PC-3 (cell line): ENCODE results near the gene ZNF750. TPM values are rescaled to one million over a fixed set of nuclear protein-coding genes. Genes with fewer than 3 reads are reported as not detected.

Experiments used
- ATAC-seq: fragments of 200-7000 bp; cut with Tn5 transposase; 2 replicates; pipeline ENCODE4 v1.9.1; 2020; ENCODE audit warnings: mild to moderate bottlenecking, moderate library complexity
- BruUV-seq: library from RNA; stranded (reverse); fragments of 400-500 nt; replicated peaks from 2 replicates; lab custom pipeline; 2021; lab: Mats Ljungman, UMichigan
- CTCF ChIA-PET: fragments of 300-600 bp; sonication (Branson Sonifier 250); formaldehyde crosslinking; loops from one replicate; lab custom pipeline; 2022; ENCODE audit warnings: antibody characterized with exemption; lab: Charles Lee
- POLR2A ChIA-PET: fragments of 300-600 bp; sonication (Branson Sonifier 250); formaldehyde crosslinking; loops from one replicate; lab custom pipeline; 2022; ENCODE audit warnings: antibody characterized with exemption; ENCODE audit not compliant: unreplicated experiment; lab: Charles Lee
- DNase-seq: peaks from one replicate; pipeline ENCODE4 v3.0.0-alpha.2; 2015
- H2AFZ ChIP-seq: fragments of 300-600 bp; sonication (generic); 2 replicates; pipeline ENCODE4 v1.6.0; 2016; ENCODE audit warnings: antibody characterized with exemption, low read length
- H3F3A ChIP-seq: fragments of 300-600 bp; sonication (generic); one replicate; pipeline ENCODE4 v1.6.0; 2017; ENCODE audit warnings: antibody characterized with exemption, low read length, control low read depth, mild to moderate bottlenecking; ENCODE audit not compliant: unreplicated experiment
- H3K27ac ChIP-seq: fragments of 300-600 bp; sonication (generic); 2 replicates; pipeline ENCODE4 v1.5.1; 2016; ENCODE audit warnings: mild to moderate bottlenecking, low read length
- H3K27me3 ChIP-seq: fragments of 300-600 bp; sonication (generic); 2 replicates; pipeline ENCODE4 v1.6.1; 2016; ENCODE audit warnings: low read length, mixed read lengths
- H3K36me3 ChIP-seq: fragments of 300-600 bp; sonication (generic); 2 replicates; pipeline ENCODE4 v1.6.1; 2016; ENCODE audit warnings: low read depth, mixed run types, low read length, mixed read lengths
- H3K4me1 ChIP-seq: fragments of 300-600 bp; sonication (generic); 2 replicates; pipeline ENCODE4 v1.5.1; 2016; ENCODE audit warnings: low read length; ENCODE audit not compliant: insufficient read depth
- H3K4me2 ChIP-seq: fragments of 300-600 bp; sonication (generic); 2 replicates; pipeline ENCODE4 v1.6.0; 2016; ENCODE audit warnings: low read length
- H3K4me3 ChIP-seq: fragments of 300-600 bp; sonication (generic); 2 replicates; pipeline ENCODE4 v1.5.1; 2016; ENCODE audit warnings: mild to moderate bottlenecking, low read length, mixed read lengths
- H3K79me2 ChIP-seq: fragments of 300-600 bp; sonication (generic); 2 replicates; pipeline ENCODE4 v1.6.1; 2017; ENCODE audit warnings: low read length, mixed read lengths
- H3K9ac ChIP-seq: fragments of 300-600 bp; sonication (generic); 2 replicates; pipeline ENCODE4 v1.6.0; 2016; ENCODE audit warnings: mild to moderate bottlenecking, low read length
- H3K9me2 ChIP-seq: fragments of 300-600 bp; sonication (generic); replicated peaks from 2 replicates; pipeline ENCODE4 v1.6.1; 2016; ENCODE audit warnings: mixed run types, low read length, mixed read lengths
- H3K9me3 ChIP-seq: fragments of 300-600 bp; sonication (generic); 2 replicates; pipeline ENCODE4 v1.6.1; 2016; ENCODE audit warnings: low read length, mixed read lengths
- H4K20me1 ChIP-seq: fragments of 300-600 bp; sonication (generic); 2 replicates; pipeline ENCODE4 v1.6.1; 2016; ENCODE audit warnings: low read length, mixed read lengths
- CTCF ChIP-seq: fragments of 300-600 bp; sonication (generic); conservative IDR thresholded peaks from 2 replicates; pipeline ENCODE4 v1.5.1; 2017; ENCODE audit warnings: antibody characterized with exemption, low read depth, mild to moderate bottlenecking, low read length
- EZH2 ChIP-seq: fragments of 300-600 bp; sonication (generic); IDR thresholded peaks from one replicate; pipeline ENCODE4 v1.6.1; 2017; ENCODE audit warnings: antibody characterized with exemption, mild to moderate bottlenecking, low read length; ENCODE audit not compliant: unreplicated experiment
- EZH2phosphoT487 ChIP-seq: fragments of 300-600 bp; sonication (generic); IDR thresholded peaks from 2 replicates; pipeline ENCODE4 v1.6.1; 2018; ENCODE audit warnings: mild to moderate bottlenecking, antibody characterized with exemption, low read length, borderline replicate concordance
- intact Hi-C: fragments of 100-400 bp; cut with micrococcal nuclease; formaldehyde crosslinking; loops from 2 replicates; pipeline ENCODE4 v1.9.0; 2023
- total RNA-seq: library from RNA; depleted of rRNA; stranded (reverse); fragments of >200 nt; gene quantifications from 2 replicates; pipeline ENCODE4 v1.2.3, GENCODE V29; 2014

Gene ZNF750
- total RNA-seq, 1 experiment from 2014 or later: not detected

GRCh38 chr17:82851381-82851780 is 11.6 kb upstream of the ZNF750 start:
- CTCF ChIA-PET: no interaction called here
- Histone ChIP-seq H3K79me2 (no peaks in the 10 kb centered on the region), H3K9me2 (no peaks in the 10 kb centered on the region), H3K9ac (no peak overlapping the region), H3K4me1 (0 out of 2 replicates have a peak, but pooled peaks cover 2% of the 10 kb centered on the region), H3K27me3 (no peaks in the 10 kb centered on the region), H3K27ac (no peak overlapping the region), H3K4me3 (no peak overlapping the region), H3K4me2 (no peak overlapping the region), H3K9me3 (no peaks in the 10 kb centered on the region), H3F3A (no peaks in the 10 kb centered on the region), H3K36me3 (no peaks in the 10 kb centered on the region), H4K20me1 (no peaks in the 10 kb centered on the region), H2AFZ (no peak overlapping the region)
- BruUV-seq: no TSS peak
- POLR2A ChIA-PET: no interaction called here
- TF ChIP-seq CTCF: no peak
- TF ChIP-seq EZH2phosphoT487: no peak
- no peak for TF ChIP-seq EZH2
- DNase-seq (no peak), ATAC-seq (no peak)
- intact Hi-C loops: no loop called here

- no TSS peak for BruUV-seq
- ATAC-seq: no peak
- CTCF ChIA-PET: no interaction called here
These were observed 9.5 kb upstream of the ZNF750 start for GRCh38 chr17:82849076-82849945.

More at GRCh38 chr17:82849076-82849945, 9.5 kb upstream of the ZNF750 start:
- H3F3A ChIP-seq: no peaks in the 10 kb centered on the region
- no peak overlapping the region for H3K27ac ChIP-seq
- no peaks in the 10 kb centered on the region for H3K36me3 ChIP-seq
- H3K4me2 ChIP-seq: no peak overlapping the region
- H4K20me1 ChIP-seq: no peaks in the 10 kb centered on the region
- H3K9ac ChIP-seq: no peak overlapping the region
- DNase-seq: no peak
- POLR2A ChIA-PET: no interaction called here
- H3K4me3 ChIP-seq: no peak overlapping the region
- H2AFZ ChIP-seq: no peak overlapping the region
- no peaks in the 10 kb centered on the region for H3K27me3 ChIP-seq
- H3K9me2 ChIP-seq: no peaks in the 10 kb centered on the region
- intact Hi-C loops: no loop called here
- TF ChIP-seq CTCF (no peak), EZH2 (no peak), EZH2phosphoT487 (no peak)
- no peaks in the 10 kb centered on the region for H3K4me1 ChIP-seq
- H3K79me2 ChIP-seq: no peaks in the 10 kb centered on the region
- H3K9me3 ChIP-seq: no peaks in the 10 kb centered on the region
